Fibroblast of skin of right biceps (primary cell): ENCODE measurements around the gene PRKAG1.

ENCODE experiments used
- DNase-seq: peaks from one replicate; pipeline ENCODE4 v3.0.0-alpha.2; 2013

PRKAG1 gene

DNA sequence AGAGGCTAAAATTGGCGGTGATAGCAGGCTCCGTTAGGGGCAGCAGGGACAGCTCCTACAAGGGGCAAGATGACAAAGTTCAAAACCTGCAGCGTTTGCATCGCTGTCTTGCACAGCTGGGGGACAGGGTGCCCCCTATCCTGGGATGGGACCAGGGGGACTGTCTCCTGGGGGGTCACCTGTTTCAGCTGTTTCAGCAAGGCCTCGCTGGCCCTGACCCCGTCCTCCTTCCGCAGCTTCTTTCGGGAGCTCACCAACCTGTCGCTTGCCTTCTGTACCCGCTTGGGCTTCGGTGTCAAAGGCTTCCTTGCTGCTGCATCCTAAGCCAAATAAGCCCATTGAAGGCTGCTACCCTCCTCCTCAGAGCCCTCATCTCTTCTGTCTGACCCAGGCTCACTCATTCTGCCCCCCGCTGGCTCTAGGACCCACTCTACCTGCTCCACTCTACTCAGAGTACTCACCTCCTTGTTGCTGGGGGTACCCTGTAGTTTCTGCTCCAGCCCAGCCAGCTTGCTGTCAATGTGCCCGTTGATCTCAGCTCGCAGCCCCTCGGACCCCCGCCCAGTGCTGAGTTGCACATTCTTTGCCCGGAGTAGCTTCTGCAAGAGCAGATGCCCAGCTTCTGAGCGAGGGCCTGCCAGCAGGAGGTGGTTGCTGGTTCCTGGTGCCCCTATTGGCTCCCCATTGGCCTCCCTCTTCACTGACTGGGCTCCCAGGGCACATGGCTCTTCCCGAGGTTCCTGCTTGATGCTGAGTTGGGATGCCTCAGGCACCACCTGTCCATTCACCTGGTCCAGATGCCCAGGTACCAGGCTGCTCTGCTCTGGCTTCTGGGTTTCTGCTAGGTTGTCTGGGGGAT lies 12.4 kb upstream of the PRKAG1 start:
- DNase-seq = no peak

DNA sequence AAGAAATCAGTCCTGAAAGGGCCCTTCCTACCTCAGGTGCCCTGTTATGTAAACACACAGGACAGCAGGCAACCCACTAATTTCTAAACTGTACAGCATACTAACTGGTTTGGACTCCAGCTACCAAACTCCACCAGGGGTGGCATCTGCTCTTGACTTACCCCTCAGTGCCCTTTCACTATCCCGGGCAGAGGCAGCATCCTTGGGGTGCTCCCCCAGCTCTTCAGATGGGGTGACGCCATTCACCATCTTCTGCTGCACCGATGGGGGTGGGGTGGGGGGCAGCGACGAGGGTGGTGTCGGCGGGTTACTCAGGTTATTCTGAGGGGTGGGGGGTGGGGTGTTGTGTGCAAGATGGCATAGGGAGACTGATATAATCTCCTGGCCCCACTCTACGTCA lies 11.5 kb upstream of the PRKAG1 start:
- no peak for DNase-seq

DNA sequence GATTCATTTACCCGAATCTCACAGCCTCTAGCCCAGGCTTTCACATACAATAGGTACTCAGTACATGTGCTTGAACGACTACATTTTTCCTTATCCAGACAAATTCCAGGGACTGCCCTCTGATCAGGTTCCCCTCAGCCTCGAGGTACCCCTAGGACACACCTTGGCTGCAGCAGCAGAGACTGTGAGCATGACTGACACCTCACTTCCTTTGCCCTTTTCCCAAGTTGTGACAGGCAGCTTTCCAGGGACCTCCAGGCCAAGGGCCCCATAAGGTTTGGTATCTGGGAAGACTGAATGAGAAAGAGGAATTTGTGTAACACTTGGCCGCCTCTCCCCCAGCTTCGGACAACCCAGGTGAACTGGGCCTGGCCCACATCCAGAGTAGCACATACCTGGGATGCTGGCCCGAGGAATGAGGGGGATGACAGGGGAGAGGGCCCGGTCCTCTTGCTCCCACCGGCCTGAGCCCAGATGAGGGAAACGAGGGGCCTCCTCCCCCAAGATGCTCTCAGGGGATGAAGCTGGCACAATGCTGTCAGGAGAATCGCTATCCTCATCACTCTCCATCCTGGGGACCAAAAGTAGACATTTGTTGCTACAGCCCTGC lies 10.2 kb upstream of the PRKAG1 start:
- DNase-seq = no peak

DNA sequence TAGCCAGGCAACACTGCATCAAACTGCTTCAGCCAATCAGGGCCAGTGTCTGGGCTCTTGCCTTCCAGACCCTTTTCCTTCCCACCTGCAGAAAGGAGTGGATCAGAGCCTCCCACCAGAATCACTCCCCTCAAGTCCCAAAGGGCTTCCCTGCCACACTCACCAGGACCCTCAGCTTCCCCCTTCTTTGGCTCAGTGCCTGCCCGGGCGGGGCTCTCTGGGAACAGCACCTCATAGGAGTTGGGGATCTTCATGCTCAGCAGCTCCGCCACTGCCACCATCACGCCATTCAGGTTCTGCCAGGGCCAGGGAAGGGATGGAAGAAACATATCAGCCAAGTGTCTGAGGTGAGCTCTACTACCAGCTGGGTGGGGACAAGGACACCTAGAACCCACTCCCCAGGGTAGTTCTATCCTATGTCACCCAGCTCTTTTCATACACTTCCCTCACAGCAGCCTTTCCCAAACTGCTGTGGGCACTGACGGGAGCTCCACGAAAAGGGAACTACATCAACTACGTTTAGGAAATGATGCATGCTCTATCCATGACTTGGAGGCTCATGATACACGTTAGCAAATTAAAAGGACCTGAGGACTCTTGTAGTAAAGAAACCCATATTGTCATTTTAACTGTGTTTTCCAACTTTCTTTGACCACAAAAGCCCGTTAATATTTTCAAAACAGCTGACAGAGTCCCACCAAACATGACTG lies 9.4 kb upstream of the PRKAG1 start:
- DNase-seq = no peak

DNA sequence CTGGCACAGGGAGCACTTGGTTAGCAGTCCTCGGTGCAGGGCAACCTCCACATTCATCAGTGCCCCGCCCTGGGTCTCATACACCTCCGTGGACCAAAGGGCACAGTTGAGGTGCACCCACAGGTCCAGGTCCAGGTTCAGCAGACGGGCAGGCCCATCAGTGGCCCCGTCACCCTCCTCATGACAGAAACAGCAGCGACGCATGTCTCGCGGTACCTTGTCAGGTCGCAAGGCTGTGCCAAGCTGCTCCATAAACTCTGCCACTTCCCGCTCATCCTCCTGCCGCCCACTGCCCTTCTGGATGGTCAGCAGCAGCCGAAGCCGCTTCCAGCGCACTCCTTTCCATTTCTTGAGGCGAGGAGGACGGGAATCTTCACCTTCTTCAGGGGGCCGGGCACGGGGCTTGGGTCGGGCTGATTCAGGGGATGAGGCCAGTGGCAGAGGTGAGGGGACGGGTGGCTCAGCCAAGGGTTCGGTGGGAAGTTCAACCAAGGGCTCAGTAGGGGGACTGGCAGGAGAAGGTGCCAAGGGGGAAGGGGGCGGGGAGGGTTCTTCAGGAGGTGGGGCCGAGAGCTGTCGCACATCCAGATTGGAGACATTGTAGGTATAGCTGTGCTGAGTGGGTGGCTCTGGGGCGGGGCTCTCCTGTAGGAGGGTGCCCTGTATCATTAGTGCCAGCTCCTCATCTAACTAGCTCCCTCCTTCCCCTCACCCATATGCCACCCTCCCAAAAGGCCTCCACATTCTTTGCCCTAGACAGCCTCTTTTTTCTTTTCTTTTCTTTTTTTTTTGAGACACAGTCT lies 8.3 kb upstream of the PRKAG1 start:
- DNase-seq = no peak

DNA sequence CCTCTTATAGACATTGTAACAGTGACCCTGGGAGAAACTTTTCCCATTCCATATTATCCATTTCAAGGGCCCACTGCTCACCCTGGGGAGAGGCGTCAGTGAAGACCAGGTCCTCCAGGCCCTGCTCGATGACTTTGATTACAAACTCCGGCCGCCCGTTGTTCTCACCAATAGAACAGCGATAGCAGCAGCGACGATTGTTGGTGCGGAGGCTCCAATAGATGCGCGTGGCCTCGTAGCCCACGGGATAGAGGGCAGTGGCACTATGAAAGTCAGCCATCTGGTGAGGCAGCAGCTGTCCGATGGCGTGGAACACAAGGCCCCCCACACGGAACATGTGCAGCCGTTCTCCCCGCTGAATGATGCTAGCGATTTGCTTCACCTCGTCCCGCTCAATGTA lies 7.5 kb upstream of the PRKAG1 start:
- no peak for DNase-seq

DNA sequence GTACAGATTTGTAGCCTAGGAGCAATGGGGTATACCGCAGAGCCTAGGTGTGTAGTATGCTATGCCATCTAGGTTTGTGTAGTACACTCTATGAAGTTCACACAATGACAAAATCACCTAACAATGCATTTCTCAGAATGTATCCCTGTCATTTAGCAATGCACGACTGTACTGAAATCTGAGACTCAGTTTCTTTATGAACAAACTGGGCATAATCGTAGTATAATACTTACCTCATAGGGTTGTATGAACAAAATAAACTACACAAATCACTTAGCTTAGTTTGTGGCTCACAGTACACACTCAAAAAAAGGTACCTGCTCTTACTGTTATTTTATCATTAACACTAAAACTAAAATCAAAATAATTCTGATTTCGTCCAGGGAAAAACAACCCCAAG lies 6.9 kb upstream of the PRKAG1 start:
- no peak for DNase-seq

DNA sequence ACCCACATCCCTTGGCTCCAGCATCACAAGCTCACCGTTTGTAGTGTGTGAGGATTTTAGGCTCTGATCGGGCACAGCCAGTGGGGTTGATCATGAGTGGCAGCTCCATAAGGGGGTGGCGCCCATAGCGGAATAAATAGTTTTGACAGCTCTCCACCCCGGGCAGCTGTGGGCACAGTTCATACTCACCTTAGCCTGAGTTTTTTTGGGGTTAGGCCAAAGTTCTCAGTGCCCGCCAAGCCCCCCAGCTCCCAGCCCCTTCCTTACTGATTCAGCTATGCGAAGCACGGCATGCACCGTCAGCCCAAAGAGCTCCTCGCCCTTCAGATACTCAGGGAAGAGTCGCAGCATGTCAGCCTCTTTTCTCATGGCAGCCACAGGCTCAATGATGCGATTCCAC lies 6.0 kb upstream of the PRKAG1 start:
- DNase-seq = no peak

DNA sequence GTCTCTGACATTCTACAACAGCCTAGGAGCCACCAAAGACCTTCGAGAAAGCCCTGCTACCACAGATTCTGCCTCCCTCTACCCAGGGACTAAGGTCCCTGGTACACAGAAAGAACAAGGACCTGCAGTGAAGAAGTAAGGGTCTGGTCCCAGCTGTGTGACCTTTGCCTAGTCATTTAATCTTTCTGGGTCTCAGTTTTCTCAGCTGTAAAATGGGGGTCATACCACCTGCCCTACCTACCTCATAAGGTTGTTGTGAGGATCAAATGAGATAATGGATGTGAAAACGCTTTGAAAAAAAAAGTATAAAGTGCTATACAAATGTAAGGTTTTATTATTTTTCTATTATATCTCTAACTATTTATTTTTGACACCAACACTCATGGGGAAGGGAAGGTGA lies 5.2 kb upstream of the PRKAG1 start:
- no peak for DNase-seq

DNA sequence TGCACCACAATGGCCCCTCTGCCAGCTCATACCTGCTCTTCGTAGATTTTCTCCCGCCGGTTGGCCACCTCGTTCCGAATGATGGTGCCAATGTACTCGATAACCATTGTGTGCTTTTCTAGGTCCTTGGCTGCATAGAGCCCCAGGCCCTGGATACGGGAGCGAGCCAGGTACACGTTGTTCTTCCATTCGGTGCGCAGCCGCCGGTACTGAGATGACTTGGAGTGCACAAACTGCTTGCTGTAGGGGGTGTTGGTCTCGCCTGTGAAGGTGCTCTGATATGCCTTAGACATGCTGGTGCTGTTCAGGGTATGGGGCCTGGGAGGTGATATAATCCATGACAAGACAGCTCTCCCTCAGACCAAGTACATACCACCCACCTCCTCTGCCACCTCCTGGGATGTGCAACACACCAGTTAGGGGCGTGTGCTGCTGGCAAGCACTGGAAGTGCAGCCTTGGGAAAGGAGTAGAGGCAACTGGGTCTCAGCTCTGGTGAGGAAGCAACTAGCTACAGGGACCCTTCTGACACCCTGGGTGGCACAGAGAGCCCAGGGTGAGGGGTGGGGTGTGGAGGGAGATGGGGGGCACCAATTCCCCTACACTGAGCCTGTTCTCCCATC lies 4.1 kb upstream of the PRKAG1 start:
- DNase-seq = no peak

DNA sequence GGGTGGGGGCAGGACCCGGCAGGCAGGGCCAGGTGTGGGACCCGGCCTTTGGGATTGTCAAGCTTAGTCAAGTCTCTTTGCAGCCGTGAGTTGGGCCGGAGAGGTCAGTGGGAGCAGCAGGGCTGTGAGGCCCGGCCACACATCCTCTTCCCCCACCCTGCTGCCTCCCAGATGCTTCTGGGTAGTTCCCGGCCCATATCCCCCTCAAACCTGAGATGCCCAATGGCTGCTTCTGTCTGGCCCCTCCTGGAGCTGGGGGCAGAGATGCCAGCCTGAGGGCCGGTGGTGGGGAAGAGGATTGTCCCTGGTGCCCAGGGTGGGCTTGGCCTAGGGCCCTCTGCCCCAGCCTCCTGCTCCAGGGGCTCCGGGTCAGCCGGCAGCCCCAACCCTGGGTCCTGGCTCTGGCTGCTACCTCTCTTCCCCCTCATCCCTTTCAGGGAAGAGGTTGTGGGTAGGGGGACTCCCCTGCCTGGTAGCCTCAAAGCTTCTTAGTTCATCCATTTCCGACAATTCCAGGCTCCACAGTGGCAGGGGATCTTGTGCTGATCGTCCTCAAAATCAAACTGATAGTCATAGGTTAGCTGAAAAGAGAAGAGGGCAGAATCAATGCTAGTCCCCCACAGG lies 2.8 kb upstream of the PRKAG1 start:
- DNase-seq = no peak

DNA sequence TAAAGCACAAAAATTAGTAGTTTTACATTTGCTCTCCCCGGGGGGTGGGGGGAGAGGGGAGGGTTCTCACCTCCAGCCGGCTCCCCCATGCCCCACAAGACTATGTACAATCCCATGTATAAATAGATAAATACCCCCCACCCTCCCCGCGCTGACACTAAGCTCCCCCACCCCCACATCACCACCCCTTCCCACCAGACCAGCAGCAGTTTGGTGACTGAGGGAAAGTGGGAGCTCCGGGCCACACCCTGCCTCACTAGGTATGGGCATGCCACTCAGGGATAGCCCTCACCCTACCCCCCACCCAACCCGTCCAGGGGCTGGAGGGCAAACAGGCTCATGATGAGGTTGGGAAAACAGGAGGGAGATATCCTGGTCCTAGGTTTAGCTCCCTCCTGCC lies 1.9 kb upstream of the PRKAG1 start:
- DNase-seq = no peak

DNA sequence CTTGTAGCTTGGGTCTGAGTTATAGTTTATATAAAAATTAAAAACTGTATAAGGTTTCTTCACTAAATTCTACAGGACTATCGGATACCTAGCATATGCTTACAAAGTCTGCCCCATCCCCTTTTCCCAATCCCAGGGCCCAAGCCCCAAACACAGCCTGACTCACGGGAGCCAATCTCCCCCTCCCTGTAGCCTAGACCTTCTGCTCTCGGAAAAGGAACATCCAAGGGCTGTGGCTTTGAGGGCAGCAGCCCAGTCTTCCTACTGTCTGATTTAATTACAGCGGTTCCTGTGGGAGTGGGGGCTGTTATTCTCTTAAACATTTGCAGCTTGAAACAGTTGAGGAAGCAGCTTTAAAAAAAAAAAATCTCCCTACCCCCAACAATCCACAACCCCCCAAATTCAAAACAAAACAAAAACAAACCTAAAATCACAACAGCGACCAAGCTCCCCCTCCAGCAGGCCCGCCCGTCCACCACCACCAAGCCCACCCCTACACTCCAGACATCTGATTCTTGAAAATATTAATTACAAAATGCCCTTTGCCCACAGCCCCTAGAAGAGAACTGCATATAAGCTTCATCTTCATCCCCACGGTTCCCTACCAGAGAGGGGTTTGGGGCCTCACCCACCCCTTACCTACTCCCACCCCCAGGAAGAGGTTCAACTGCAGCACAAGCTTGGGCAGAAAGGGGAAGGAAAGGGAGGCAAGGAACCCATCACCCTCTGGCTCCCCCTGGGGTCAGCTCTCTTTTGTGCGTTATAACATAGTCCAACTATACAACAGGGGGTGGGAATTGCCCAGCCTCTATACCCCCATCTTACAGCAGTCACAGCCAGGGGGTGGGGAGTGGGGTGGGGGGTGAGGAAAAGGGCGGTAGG lies 1.1 kb upstream of the PRKAG1 start:
- peak; percentile 61 for DNase-seq

DNA sequence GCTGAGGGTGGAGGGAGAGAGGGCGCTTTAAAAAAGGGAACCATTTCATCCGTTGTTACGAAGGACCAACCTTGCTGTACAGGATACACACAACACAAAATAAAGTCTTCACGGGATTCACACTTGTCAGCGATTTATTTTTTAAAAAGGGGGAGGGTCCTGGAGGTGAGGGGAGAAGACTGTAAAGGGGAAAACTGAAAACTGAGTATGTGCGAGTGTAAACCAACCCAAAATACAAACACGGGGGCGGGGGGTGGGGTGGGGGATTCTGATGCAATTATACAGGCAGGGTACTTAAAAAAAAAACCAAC lies 499 bp upstream of the PRKAG1 start:
- DNase-seq = no peak

DNA sequence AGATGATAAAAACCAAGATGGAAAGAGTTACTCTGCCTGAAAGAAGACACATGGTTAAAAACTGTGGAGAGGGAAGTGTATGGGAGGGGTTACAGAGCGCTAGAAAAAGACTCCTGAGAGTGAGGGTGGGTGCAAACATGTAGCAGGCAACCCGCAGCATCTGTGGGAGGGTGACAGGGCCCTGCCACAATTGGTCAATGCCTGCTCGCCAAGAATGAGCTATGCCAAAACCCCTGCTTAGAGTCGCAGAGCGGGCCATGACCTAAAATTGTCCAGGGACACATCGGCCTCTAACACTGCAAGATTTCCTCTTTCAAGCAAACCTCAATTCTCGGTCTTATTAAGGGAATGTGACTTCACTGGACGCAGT lies 700 bp downstream of the PRKAG1 start:
- DNase-seq = peak; percentile 44

DNA sequence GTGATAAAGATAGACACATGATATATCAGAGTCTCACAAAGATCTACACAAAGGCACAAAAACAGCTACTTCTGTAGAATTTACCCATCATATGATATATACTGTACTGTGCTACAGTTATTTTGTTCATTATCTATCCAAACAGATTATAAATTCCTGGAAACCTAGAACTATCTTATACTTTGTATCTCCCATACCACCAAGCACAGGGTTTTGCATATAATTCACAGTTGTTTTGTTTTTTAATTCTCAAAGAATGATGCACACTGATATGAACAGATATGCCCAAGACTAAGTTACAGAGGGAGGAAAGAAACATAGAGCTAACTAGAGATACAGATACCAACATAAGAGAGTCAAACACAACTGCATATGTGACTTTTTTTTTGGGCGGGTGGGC lies 3.4 kb downstream of the PRKAG1 start:
- DNase-seq = no peak

DNA sequence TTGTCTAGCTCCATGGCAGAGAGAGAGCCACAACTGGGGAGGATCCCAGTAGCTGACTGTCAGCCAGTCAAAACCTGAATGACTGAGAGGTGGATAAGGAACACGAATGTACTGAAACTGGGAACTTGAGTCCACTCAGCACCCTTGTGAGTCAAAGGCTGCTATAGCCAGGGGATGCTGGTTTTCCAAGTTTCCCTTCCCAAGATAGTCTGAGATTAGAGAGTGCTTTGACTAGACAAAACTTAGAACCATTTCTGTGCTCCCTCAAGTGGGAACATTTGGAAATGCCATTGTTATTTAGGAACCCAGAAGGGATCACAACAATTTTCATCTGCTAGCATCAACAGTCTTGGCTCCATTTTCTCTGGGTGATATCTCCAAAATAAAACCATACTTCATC lies 4.0 kb downstream of the PRKAG1 start:
- DNase-seq = peak; percentile 31

DNA sequence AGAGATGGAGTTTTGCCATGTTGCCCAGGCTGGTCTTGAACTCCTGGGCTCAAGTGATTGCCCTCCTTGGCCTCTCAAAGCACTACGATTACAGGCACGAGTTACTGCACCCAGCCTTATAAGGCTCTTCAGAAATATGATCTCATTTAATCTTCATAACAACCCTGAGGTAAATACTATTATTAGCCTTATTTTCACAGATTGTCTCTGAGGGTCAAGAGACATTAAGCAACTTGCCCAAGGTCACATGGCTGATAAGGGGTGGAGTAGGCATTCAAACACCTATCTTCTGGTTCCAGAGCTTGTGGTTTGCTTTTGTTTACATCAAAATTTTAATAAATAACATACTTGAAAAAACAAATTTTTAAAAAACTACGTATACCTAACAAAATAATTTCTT lies 5.1 kb downstream of the PRKAG1 start:
- no peak for DNase-seq

DNA sequence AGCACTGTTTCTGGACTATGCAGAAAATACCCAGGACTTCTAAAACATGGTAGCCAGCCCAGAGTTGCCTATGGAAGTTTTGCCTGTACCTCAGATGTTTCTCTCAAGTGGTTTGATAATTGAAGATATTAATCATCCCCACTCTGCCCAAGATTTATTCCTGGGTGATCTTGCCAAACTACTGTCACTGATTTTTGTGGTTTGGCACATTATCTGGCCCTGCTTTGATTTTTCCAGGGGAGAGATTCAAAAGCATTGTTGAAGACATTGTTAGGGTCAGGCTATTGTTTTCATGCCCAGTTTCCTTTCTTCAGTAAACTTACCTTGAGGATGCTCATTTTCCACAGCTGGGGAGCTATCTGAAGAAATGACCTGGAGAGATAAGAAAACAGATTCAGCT lies 5.8 kb downstream of the PRKAG1 start:
- no peak for DNase-seq

DNA sequence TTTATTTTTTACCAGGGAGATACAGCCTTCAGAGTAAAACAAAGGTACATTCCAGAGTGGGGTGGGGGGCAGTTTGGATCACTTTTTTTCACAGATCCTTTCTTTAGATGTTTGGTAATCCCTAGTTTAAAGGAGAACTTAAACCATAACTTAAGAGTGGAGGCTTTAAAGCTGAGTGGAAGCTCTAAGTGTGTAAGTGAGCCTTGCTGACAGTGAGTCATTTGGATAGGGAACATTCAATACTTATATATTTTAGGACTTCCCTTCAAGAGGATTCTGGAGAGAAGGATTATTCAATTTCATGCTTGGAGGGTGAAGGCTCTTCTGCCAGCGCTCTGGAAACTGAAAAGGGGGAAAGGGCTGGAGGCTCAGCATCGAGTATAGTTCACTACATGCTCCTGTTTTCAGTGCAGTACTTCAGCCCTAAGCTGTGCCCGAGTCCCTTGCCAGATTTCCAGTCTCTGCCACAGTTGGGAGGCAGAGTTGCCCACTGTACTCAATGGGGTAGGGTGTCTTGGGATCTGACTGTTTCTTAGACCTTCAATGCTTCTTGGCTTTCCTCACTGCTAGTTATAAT lies 8.4 kb downstream of the PRKAG1 start:
- no peak for DNase-seq

DNA sequence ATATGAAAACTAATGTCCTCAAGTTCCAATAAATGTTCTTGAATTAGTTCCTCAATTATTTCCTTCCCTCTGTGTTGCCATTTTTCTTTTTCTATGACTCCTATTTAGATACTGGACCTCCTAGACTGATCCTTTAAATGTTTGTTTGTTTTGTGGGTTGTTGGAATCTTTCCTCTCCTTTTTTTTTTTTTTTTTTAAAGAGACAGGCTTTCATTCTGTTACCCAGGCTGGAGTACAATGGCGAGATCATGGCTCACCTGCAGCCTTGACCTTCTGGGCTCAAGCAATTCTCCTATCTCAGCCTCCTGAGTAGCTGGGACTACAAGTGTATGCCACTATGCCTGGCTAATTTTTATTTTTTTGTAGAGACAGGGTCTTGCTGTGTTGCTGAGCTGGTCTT lies 9.6 kb downstream of the PRKAG1 start:
- no peak for DNase-seq
